ENCODE data around the gene OR10D3. TPM values are rescaled to one million over a fixed set of nuclear protein-coding genes. Genes with fewer than 3 reads are reported as not detected.

The OR10D3 gene
- total RNA-seq, 4 donors from 2014 or later = not detected

DNA sequence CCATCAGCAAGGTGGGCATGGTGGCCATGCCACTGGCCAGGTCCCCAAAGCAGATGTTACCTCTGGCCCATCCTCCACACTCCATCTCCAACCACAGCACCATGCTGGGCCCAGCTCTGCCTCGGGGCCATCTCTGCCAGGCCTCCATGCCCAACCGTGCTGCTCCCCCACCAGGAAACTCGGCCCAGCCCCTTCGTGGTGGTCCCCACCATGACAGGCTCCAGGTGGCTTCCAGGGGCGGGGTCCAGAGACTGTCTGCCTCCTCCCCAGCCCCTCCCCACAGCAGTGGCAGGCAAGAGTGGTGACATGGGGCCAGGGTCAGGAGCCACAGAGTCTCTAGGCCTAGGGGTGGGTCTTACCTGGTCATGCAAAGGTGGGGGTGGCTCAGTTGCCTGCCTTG is 27.3 kb downstream of the OR10D3 start:
- Histone ChIP-seq H3K4me1 (no peaks in the 10 kb centered on the region), H3K9me3 (no peaks in the 10 kb centered on the region), H3K36me3 (no peaks in the 10 kb centered on the region), H3K4me3 (no peak overlapping the region), H3K27me3 (no peaks in the 10 kb centered on the region), H3K27ac (no peak overlapping the region)
- WGBS, 2 donors = 73 to 88% methylated on average over 3 to 5 of the region's 5 CpGs
- no peak for DNase-seq (ENCODE audit: low spot score in 2 of 2)
- TF ChIP-seq EP300 (IDR thresholded peaks at IDR 0.05) = no peak
- TF ChIP-seq, protein P1, sequence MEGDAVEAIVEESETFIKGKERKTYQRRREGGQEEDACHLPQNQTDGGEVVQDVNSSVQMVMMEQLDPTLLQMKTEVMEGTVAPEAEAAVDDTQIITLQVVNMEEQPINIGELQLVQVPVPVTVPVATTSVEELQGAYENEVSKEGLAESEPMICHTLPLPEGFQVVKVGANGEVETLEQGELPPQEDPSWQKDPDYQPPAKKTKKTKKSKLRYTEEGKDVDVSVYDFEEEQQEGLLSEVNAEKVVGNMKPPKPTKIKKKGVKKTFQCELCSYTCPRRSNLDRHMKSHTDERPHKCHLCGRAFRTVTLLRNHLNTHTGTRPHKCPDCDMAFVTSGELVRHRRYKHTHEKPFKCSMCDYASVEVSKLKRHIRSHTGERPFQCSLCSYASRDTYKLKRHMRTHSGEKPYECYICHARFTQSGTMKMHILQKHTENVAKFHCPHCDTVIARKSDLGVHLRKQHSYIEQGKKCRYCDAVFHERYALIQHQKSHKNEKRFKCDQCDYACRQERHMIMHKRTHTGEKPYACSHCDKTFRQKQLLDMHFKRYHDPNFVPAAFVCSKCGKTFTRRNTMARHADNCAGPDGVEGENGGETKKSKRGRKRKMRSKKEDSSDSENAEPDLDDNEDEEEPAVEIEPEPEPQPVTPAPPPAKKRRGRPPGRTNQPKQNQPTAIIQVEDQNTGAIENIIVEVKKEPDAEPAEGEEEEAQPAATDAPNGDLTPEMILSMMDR (IDR thresholded peaks at IDR 0.05) = no peak
- no peak for TF ChIP-seq POLR2A (IDR thresholded peaks at IDR 0.05)

DNA sequence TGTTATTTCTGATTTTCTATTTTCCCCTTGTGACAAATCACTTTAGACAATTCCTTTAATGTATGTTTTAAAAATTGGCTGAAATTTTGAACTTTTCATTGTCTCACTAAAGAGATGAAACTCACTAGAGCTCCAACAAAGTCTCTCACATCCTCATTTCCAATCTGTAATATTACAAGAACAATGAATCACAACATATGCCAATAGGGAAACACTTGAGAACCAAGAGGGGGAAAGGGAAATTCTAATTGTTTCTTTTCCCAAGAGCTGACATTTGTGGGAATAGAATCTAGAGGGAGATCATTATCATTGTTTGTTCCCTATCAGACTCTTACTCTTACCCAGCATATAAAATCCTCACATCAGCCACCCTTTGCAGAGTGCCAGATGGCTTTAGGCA is 28.2 kb downstream of the OR10D3 start:
- H3K4me3 ChIP-seq = no peak overlapping the region
- no peaks in the 10 kb centered on the region for H3K27me3 ChIP-seq
- no peaks in the 10 kb centered on the region for H3K36me3 ChIP-seq
- no peaks in the 10 kb centered on the region for H3K9me3 ChIP-seq
- TF ChIP-seq, protein P1 (IDR thresholded peaks at IDR 0.05) = no peak
- TF ChIP-seq EP300 (IDR thresholded peaks at IDR 0.05) = no peak
- TF ChIP-seq POLR2A (IDR thresholded peaks at IDR 0.05) = no peak
- no peaks in the 10 kb centered on the region for H3K4me1 ChIP-seq
- no peak overlapping the region for H3K27ac ChIP-seq
- no peak for DNase-seq (ENCODE audit: low spot score in 2 of 2)

DNA sequence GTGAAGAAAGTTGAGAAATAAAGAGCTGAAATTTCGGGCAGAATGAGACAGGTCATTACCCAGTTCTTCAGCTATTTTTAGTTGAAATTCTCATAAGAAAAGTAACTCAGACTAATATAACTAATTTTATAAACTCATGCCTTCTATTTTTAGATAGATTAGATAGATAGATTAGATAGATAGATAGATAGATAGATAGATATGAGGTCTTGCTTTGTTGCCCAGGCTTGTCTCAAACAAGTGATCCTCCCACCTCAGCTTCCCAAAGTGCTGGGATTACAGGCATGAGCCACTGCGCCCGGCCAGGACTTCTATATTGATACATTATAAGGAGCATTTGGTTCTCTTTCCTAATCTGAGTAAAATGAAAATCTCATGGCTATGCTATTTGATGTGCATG is 30.9 kb downstream of the OR10D3 start:
- no peak for TF ChIP-seq EP300 (IDR thresholded peaks at IDR 0.05)
- TF ChIP-seq POLR2A (IDR thresholded peaks at IDR 0.05) = no peak
- TF ChIP-seq, protein P1 (IDR thresholded peaks at IDR 0.05) = no peak
- H3K4me1 ChIP-seq = no peaks in the 10 kb centered on the region
- H3K36me3 ChIP-seq = no peaks in the 10 kb centered on the region

DNA sequence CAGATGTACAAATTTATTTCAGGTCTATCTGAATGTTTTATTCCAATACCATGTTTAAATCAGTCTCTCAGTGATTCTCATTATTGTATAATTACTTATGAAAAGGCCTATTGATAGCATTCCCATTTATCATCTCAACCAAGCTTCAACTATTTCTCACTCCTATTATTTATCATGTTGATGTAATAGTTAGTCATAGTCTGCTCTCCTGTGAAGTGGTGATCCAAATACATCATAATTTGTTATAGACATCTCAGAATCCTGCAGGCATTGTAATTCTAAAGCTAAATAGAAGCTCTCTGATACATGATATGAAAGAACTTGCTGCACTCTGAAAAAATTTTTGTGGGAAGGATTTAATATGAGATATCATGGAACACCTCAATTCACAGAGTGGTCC is 36.0 kb downstream of the OR10D3 start:
- DNase-seq (ENCODE audit: low spot score in 2 of 2) = no peak
- TF ChIP-seq POLR2A (IDR thresholded peaks at IDR 0.05) (no peak), EP300 (IDR thresholded peaks at IDR 0.05) (no peak)
- TF ChIP-seq, protein P1 (IDR thresholded peaks at IDR 0.05) = no peak
- no peaks in the 10 kb centered on the region for H3K4me1 ChIP-seq
- H3K36me3 ChIP-seq = no peaks in the 10 kb centered on the region
- H3K9me3 ChIP-seq = no peaks in the 10 kb centered on the region
- H3K4me3 ChIP-seq = no peak overlapping the region
- H3K27ac ChIP-seq = no peak overlapping the region
- no peaks in the 10 kb centered on the region for H3K27me3 ChIP-seq

More for the DNA sequence above, 30.9 kb downstream of the OR10D3 start:
- DNase-seq (ENCODE audit: low spot score in 2 of 2) = no peak
- WGBS, 2 donors = 73 to 78% methylated on average over 3 of the region's 3 CpGs
- Histone ChIP-seq H3K27ac (no peak overlapping the region), H3K4me3 (no peak overlapping the region), H3K9me3 (no peaks in the 10 kb centered on the region), H3K27me3 (no peaks in the 10 kb centered on the region)

DNA sequence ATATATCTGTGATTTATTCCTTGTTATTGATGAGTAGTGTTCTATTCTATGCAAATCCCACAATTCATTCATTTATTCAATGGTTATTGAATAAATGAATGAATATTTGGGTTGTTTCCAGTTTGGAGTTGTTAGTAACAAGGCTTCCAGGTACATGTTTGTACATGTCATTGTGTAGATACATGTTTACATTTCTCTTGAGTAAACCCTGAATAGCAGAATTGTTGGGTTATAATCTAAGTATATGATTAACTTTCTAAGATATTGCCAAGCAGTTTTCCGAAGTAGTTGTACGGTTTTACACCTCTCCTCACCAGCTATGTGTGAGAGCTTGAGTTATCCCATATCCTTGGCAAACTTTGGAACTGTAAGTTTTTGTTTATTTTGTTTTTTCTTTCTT is 39.3 kb downstream of the OR10D3 start:
- no peaks in the 10 kb centered on the region for H3K9me3 ChIP-seq
- DNase-seq (ENCODE audit: low spot score in 2 of 2) = no peak
- H3K36me3 ChIP-seq = no peaks in the 10 kb centered on the region
- H3K27ac ChIP-seq = no peak overlapping the region
- TF ChIP-seq, protein P1 (IDR thresholded peaks at IDR 0.05) = no peak
- TF ChIP-seq POLR2A (IDR thresholded peaks at IDR 0.05) = no peak
- TF ChIP-seq EP300 (IDR thresholded peaks at IDR 0.05) = no peak
- no peaks in the 10 kb centered on the region for H3K4me1 ChIP-seq
- WGBS, 2 donors = 88 to 95% methylated on average over 2 of the region's 2 CpGs
- H3K27me3 ChIP-seq = no peaks in the 10 kb centered on the region
- no peak overlapping the region for H3K4me3 ChIP-seq

Data from tibial nerve (tissue), 4 donors.